Left lung (tissue), 10 donors: Measurements from ENCODE around the gene B4GALNT4. TPM values are rescaled to one million over a fixed set of nuclear protein-coding genes. Genes with fewer than 3 reads are reported as not detected.

Source experiments
- ATAC-seq: fragments of 200-7000 bp; cut with Tn5 transposase; one replicate; pipeline ENCODE4 v1.9.1; 2020; ENCODE audit warnings: moderate library complexity
- DNase-seq, 4 donors: peaks; one replicate each; pipeline ENCODE4 v3.0.0-alpha.2; 2013 to 2020
- H3K27ac ChIP-seq, 2 donors: fragments of 200-600 bp; sonication (generic) in 1 of 2; one replicate each; pipeline versions ENCODE4 v1.5.0 to v1.8.0; 2020 to 2021
- H3K27me3 ChIP-seq, 2 donors: fragments of 200-600 bp; sonication (generic) in 1 of 2; one replicate each; pipeline versions ENCODE4 v1.5.0 to v1.8.0; 2020 to 2021
- H3K36me3 ChIP-seq, 2 donors: fragments of 200-600 bp; sonication (generic) in 1 of 2; one replicate each; pipeline versions ENCODE4 v1.5.0 to v1.8.0; 2020 to 2021
- H3K4me1 ChIP-seq, 2 donors: fragments of 200-600 bp; one replicate each; pipeline ENCODE4 v1.8.0; 2021
- H3K4me3 ChIP-seq, 2 donors: fragments of 200-600 bp; sonication (generic) in 1 of 2; one replicate each; pipeline versions ENCODE4 v1.5.0 to v1.8.0; 2020 to 2021; ENCODE audit warnings: mild to moderate bottlenecking in 1 of 2
- H3K9me3 ChIP-seq, 2 donors: fragments of 200-600 bp; sonication (generic) in 1 of 2; one replicate each; pipeline versions ENCODE4 v1.5.0 to v1.8.0; 2020 to 2021
- intact Hi-C, 2 donors: fragments of 100-400 bp; cut with DNase I; formaldehyde crosslinking; loops; one replicate each; pipeline versions ENCODE4 v1.11.2 to v1.14.2; 2022
- polyA plus RNA-seq, 6 donors: library from polyadenylated mRNA; unstranded; fragments of 120-200 nt; gene quantifications; one replicate each; pipeline ENCODE4 v1.2.1, GENCODE V29; 2013; ENCODE audit not compliant: insufficient read length in 6 of 6
- total RNA-seq, 2 donors: library from RNA; stranded (reverse); fragmentation: NEBNext Ultra II Directional; extraction: Animal tissue kit (Norgen Biotek cat#: 25700); gene quantifications; one replicate each; pipeline ENCODE4 v1.2.1, GENCODE V29; 2021
- TF ChIP-seq, protein P1 (sequence below), 2 donors: fragments of 200-600 bp; sonication (generic) in 1 of 2; IDR thresholded peaks; one replicate each; pipeline versions ENCODE4 v1.5.0 to v1.8.0; 2021; ENCODE audit warnings: antibody characterized with exemption in 2 of 2
- donor health status: DM: no; HTN: yes; CAD: no.
- donor health status: DM: no; HTN: no; CAD: no.

The B4GALNT4 gene
- total and polyA plus RNA-seq, 8 donors: 1.4 to 78.7 (median 52.4) TPM

DNA sequence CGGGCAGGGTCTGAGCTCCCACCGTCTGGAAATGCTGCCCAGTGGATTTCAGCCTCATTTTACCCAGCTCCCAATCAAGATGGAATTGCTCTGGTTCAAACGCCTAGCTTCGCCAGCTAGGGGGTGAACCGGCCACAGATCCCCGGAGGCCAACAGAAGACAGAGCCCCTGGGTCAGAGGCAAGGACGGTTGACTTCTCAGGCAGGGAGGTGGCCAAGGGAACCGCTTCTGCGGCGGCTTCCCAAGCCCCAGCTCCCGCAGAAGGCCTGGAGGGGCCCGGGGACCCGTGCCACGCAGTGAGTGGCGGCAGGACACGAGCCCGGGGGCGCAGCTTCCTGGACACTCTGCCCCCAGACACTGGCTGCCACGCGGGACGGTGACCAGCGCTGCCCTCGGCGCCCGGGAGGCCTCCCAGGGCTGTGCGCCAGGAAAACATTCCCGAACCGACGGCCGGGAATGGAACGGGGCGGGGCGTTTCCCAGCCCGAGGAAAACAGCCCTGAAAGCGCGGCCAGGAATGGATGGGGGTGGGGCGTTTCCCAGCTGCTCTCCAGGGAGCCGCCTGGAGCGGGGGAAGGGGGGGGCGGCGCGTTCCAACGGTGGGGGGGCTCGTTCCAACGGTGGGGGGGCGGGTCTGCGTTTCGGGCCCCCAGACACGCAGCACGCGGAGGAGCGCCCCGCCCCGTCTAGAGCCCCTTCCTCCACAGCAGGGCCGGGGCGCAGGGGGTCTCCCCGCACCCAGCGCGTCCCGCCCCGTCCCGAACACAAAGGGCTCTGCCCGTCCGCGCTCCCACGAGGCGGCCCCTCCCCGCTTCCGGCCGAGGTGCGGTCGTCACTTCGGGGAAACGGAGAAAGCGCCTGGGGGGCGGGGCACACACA lies 13.5 kb upstream of the B4GALNT4 start:
- intact Hi-C loops: no loop called here
- Histone ChIP-seq H3K36me3 (no peaks in the 10 kb centered on the region), H3K4me1 (peaks cover 23 to 44% of the 10 kb centered on the region in 2 donors), H3K9me3 (peaks cover 0 to 5% of the 10 kb centered on the region in 2 donors), H3K4me3 (peak overlapping the region in 1 of 2 donors; percentile 45), H3K27me3 (no peaks in the 10 kb centered on the region), H3K27ac (peak overlapping the region; percentile 96 to 97)
- TF ChIP-seq, protein P1, sequence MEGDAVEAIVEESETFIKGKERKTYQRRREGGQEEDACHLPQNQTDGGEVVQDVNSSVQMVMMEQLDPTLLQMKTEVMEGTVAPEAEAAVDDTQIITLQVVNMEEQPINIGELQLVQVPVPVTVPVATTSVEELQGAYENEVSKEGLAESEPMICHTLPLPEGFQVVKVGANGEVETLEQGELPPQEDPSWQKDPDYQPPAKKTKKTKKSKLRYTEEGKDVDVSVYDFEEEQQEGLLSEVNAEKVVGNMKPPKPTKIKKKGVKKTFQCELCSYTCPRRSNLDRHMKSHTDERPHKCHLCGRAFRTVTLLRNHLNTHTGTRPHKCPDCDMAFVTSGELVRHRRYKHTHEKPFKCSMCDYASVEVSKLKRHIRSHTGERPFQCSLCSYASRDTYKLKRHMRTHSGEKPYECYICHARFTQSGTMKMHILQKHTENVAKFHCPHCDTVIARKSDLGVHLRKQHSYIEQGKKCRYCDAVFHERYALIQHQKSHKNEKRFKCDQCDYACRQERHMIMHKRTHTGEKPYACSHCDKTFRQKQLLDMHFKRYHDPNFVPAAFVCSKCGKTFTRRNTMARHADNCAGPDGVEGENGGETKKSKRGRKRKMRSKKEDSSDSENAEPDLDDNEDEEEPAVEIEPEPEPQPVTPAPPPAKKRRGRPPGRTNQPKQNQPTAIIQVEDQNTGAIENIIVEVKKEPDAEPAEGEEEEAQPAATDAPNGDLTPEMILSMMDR (IDR thresholded peaks at IDR 0.05): no peak
- ATAC-seq: peak; percentile 91
- DNase-seq: peak; percentile 91 to 98 (median 96)

DNA sequence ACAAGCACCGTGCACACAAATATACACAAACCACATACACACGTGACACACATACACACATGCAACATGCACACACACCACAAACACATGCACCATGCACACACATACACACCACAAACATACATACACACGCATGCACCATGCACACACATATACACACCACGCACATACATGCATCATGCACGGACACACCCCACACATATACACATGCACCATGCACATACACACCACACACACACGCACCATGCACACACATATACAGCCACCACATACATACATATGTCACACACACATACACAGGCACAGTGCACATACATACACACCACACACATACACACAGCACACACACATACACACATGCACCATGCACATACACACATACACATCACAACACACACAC lies 12.7 kb upstream of the B4GALNT4 start:
- Histone ChIP-seq H3K4me3 (no peak overlapping the region), H3K9me3 (peaks cover 0 to 12% of the 10 kb centered on the region in 2 donors), H3K4me1 (peaks cover 23 to 36% of the 10 kb centered on the region in 2 donors), H3K27ac (no peak overlapping the region), H3K27me3 (no peaks in the 10 kb centered on the region), H3K36me3 (no peaks in the 10 kb centered on the region)
- intact Hi-C loops: no loop called here
- ATAC-seq (no peak), DNase-seq (no peak)
- TF ChIP-seq, protein P1 (IDR thresholded peaks at IDR 0.05): no peak

DNA sequence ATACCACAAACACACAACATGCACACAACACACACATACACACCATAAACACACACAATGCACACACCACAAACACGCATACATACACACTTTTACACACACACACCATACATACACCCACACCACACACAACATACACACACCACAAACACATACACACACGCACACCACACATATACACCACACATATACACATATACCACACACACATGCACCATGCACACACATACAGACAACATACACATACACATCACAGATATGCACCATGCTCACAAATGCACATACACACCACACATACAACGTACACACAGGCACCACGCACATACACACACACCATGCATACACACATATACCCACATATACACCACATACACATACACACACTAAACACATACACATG lies 11.7 kb upstream of the B4GALNT4 start:
- H3K36me3 ChIP-seq: no peaks in the 10 kb centered on the region
- TF ChIP-seq, protein P1 (IDR thresholded peaks at IDR 0.05): no peak
- H3K4me3 ChIP-seq: no peak overlapping the region
- no peak for DNase-seq
- no peaks in the 10 kb centered on the region for H3K27me3 ChIP-seq
- intact Hi-C loops: no loop called here
- H3K9me3 ChIP-seq: peaks cover 0 to 12% of the 10 kb centered on the region in 2 donors
- peaks cover 23 to 33% of the 10 kb centered on the region in 2 donors for H3K4me1 ChIP-seq
- no peak for ATAC-seq
- H3K27ac ChIP-seq: no peak overlapping the region

DNA sequence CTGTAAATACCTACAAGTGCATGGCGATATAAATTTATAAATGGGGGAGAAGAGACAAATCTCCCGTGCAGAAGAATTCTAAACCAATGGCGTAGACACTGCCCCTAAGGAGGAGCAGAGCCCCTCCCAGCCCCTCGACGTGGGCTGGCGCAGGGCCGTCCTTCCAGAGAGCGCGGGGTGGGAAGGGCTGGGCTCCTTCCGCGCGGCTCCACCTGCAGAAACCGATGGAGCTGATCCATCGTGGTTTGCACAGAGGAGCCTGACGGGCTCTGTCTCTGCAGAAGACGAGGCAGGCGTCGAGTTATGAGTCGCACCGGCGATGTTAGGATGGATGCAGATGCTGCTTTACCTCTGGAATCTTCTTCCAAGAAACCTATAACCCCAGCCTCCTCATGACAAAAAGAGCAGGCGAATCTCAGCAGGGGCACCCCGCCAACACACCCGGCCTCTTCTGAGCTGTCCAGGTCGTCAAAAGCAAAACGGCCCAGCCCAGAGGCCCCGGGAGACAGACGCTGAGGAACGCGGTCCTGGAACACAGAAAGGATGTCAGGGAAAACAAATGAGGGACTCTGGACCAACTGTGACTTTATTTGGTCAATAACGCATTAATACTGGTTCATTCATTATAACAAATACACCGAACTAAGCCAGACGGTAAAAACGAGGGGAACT lies 11.0 kb upstream of the B4GALNT4 start:
- intact Hi-C loops: no loop called here

More for the DNA sequence above, 11.0 kb upstream of the B4GALNT4 start:
- no peaks in the 10 kb centered on the region for H3K36me3 ChIP-seq
- H3K27ac ChIP-seq: no peak overlapping the region
- H3K4me1 ChIP-seq: peaks cover 17 to 26% of the 10 kb centered on the region in 2 donors
- no peak overlapping the region for H3K4me3 ChIP-seq
- ATAC-seq: no peak
- peaks cover 0 to 12% of the 10 kb centered on the region in 2 donors for H3K9me3 ChIP-seq
- no peaks in the 10 kb centered on the region for H3K27me3 ChIP-seq
- no peak for DNase-seq
- TF ChIP-seq, protein P1 (IDR thresholded peaks at IDR 0.05): no peak
